Fibroblast of mammary gland (primary cell): ENCODE results near the gene EXOSC2.
A peak's percentile ranks its signal among the peaks of the same experiment; 100 is the strongest.

Experiments
- DNase-seq: peaks from one replicate; pipeline ENCODE4 v3.0.0-alpha.2; 2010; ENCODE audit warnings: low read depth
- H3K4me3 ChIP-seq: 2 replicates; pipeline ENCODE4 v1.5.1; 2011; ENCODE audit warnings: low read depth, mild to moderate bottlenecking, low read length, moderate library complexity; ENCODE audit not compliant: control insufficient read depth
- TF ChIP-seq, protein P1 (sequence below): conservative IDR thresholded peaks from 2 replicates; pipeline ENCODE4 v1.5.1; 2011; ENCODE audit warnings: low read depth, low read length, inconsistent platforms; ENCODE audit not compliant: control insufficient read depth, insufficient read depth

Gene EXOSC2

DNA sequence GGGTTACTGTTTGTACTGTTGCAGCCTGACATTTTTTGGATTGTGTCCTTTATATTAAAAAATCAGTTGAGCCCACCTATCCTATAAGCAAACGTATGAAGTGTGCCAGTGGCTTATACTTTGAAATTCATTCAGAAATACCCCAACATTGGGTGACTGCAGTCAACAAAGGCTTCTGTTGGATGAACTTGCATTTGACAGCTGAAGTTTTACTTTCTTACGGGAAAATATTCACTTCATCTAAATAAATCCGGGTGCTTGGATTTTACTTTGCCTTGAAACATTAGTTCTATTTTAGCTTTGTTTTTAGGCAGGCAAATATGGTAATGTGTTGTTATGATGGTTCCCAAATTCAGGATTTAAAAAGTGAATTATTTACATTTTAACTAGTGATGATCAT is 21.7 kb downstream of the EXOSC2 start:
- DNase-seq: no peak
- TF ChIP-seq, protein P1, sequence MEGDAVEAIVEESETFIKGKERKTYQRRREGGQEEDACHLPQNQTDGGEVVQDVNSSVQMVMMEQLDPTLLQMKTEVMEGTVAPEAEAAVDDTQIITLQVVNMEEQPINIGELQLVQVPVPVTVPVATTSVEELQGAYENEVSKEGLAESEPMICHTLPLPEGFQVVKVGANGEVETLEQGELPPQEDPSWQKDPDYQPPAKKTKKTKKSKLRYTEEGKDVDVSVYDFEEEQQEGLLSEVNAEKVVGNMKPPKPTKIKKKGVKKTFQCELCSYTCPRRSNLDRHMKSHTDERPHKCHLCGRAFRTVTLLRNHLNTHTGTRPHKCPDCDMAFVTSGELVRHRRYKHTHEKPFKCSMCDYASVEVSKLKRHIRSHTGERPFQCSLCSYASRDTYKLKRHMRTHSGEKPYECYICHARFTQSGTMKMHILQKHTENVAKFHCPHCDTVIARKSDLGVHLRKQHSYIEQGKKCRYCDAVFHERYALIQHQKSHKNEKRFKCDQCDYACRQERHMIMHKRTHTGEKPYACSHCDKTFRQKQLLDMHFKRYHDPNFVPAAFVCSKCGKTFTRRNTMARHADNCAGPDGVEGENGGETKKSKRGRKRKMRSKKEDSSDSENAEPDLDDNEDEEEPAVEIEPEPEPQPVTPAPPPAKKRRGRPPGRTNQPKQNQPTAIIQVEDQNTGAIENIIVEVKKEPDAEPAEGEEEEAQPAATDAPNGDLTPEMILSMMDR: no peak
- H3K4me3 ChIP-seq: peak overlapping the region; percentile 66

DNA sequence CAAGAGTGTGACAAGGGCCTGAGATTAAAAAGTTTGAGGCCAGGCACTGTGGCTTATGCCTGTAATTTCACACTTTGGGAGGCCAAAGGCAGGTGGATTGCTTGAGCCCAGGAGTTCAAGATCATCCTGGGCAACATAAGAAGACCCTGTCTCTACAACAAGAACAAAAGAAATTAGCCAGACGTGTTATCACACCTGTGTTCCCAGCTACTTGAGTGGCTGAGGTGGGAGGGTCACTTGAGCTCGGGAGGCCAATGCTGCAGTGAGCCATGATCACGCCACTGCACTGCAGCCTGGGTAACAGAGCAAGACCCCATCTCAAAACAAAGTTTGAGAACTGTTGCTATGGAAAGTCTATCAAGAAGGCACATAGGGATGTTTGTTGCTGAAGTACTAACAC is 25.0 kb downstream of the EXOSC2 start:
- H3K4me3 ChIP-seq: no peak overlapping the region
- TF ChIP-seq, protein P1: no peak
- no peak for DNase-seq

DNA sequence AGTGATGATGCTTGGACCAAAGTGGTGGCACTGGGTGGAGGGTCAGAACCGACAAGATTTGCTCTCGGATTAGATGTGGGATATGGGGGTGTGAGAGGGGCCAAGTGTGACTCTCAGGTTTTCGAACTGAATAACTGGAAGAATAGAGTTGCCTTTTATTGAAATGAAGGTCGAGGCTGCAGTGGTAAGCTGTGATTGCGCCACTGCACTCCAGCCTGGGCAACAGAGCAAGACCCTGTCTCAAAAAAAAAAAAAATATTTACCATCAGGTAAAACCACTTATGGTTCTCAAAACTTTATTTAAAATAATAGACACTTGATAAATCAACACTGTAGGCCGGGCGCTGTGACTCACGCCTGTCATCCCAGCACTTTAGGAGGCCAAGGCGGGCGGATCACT is 27.2 kb downstream of the EXOSC2 start:
- H3K4me3 ChIP-seq: no peak overlapping the region
- TF ChIP-seq, protein P1: no peak
- no peak for DNase-seq

DNA sequence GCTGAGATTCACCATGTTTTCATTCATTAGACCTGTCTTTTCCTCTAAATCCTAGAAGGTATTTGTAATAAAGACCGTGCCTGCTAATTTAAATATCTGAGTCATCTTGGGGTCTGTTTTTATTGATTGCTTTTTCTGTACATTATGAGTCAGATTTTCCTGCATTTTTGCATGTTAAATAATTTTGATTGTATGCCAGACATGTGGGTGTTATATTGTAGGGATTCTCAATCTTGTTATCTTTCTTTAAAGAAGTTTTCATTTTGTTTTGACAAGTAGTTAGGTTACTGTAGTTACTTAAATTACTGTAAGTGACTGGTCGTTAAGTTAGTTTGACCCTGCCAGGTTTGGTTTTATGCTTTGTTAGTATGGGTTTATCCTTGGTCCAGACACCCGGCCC is 35.1 kb downstream of the EXOSC2 start:
- TF ChIP-seq, protein P1: no peak
- DNase-seq: peak; percentile 85
- H3K4me3 ChIP-seq: no peak overlapping the region

DNA sequence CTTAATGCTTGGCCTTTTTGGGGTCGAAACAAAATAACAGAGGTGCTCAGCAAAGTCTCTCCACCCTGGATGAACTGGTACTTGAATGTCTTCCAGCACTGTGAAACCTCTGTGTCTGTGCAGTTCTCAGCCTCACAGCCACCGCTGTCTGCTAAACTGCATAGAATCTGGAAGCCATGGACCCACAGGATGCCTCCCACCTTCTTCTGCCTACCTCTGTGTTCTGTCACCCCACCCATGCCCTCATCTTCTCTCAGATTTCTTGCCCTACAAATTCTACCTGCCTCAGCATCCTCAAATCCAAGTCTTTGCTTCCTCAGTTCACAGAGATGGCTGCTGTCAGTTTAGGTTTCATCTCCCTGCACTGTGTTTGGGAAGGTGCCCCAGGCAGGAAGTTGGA is 35.6 kb downstream of the EXOSC2 start:
- H3K4me3 ChIP-seq: no peak overlapping the region
- TF ChIP-seq, protein P1: no peak
- DNase-seq: no peak

DNA sequence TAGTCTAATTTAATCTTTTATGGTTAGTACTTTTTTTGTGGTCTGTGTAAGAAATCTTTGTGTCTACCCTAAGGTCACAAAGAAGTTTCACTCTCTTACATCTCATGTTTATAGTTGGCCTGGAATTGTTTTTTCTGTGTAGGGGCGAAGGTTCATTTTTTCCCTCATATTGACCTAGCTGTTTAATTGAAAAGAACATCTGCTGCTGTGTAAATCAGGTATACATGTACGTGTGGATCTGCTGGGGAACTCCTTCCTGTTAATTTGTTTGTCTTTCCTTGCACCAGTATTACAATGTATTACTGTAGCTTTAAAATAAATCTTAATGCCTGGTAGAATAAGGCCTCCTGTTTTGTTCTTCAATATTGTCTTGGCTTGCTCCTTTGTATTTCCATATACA is 37.8 kb downstream of the EXOSC2 start:
- TF ChIP-seq, protein P1: no peak
- H3K4me3 ChIP-seq: no peak overlapping the region
- no peak for DNase-seq

DNA sequence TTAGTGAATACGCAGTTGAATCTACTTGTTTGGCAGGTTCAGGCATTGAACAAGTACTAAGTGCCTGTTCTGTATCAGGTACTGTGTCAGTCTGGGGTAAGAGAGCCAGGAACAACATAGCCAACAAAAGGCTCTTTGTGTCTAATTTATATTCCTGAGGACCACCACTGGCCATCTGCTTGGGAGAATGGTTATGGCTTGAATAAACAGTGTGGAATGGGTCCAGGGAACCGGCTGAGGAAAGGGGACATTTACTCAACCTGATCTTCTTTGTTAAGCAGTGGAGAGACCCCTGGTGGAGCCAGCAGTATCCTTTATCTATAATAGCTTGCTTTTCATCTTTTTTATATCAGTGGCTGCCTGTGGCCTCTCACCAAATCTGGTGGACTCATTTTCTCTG is 38.6 kb downstream of the EXOSC2 start:
- TF ChIP-seq, protein P1: peak; percentile 21
- DNase-seq: no peak
- no peak overlapping the region for H3K4me3 ChIP-seq
